ENCODE data around the gene MPP1.
A peak's percentile ranks its signal among the peaks of the same experiment; 100 is the strongest.

MPP1 gene

GRCh38 chrX:154815274-154815818 is 10.1 kb upstream of the MPP1 start:
- Histone ChIP-seq H3K27me3 (ENCODE audit: control insufficient read depth in 5 of 5, insufficient read depth in 4 of 5, low read length in 5 of 5) (peaks cover 0 to 8% (median 0%) of the 10 kb centered on the region in 5 donors), H3K9me3 (ENCODE audit: control insufficient read depth in 5 of 5, low read length in 5 of 5) (no peaks in the 10 kb centered on the region), H3K36me3 (ENCODE audit: control insufficient read depth in 5 of 5, insufficient read depth in 5 of 5, low read length in 5 of 5) (no peaks in the 10 kb centered on the region), H3K27ac (ENCODE audit: low read depth, low read length) (no peak overlapping the region), H3K4me1 (ENCODE audit: control insufficient read depth in 5 of 5, insufficient read depth in 5 of 5, low read length in 5 of 5) (no peaks in the 10 kb centered on the region), H3K4me3 (ENCODE audit: low read depth in 1 of 5, low read length in 5 of 5) (no peak overlapping the region), H3K9ac (ENCODE audit: low read length in 5 of 5) (no peak overlapping the region)

- H3K9ac ChIP-seq (ENCODE audit: low read length in 5 of 5), result no peak overlapping the region
- H3K36me3 ChIP-seq (ENCODE audit: control insufficient read depth in 5 of 5, insufficient read depth in 5 of 5, low read length in 5 of 5), result no peaks in the 10 kb centered on the region
- peaks cover 0 to 4% (median 0%) of the 10 kb centered on the region in 5 donors for H3K27me3 ChIP-seq (ENCODE audit: control insufficient read depth in 5 of 5, insufficient read depth in 4 of 5, low read length in 5 of 5)
- no peaks in the 10 kb centered on the region for H3K4me1 ChIP-seq (ENCODE audit: control insufficient read depth in 5 of 5, insufficient read depth in 5 of 5, low read length in 5 of 5)
- no peak overlapping the region for H3K27ac ChIP-seq (ENCODE audit: low read depth, low read length)
- H3K9me3 ChIP-seq (ENCODE audit: control insufficient read depth in 5 of 5, low read length in 5 of 5), result no peaks in the 10 kb centered on the region
- H3K4me3 ChIP-seq (ENCODE audit: low read depth in 1 of 5, low read length in 5 of 5), result no peak overlapping the region
Measured at GRCh38 chrX:154813801-154814200, 8.5 kb upstream of the MPP1 start.

- peaks cover 0 to 6% (median 0%) of the 10 kb centered on the region in 5 donors for H3K27me3 ChIP-seq (ENCODE audit: control insufficient read depth in 5 of 5, insufficient read depth in 4 of 5, low read length in 5 of 5)
- no peak overlapping the region for H3K9ac ChIP-seq (ENCODE audit: low read length in 5 of 5)
- peaks cover 0 to 1% (median 0%) of the 10 kb centered on the region in 5 donors for H3K9me3 ChIP-seq (ENCODE audit: control insufficient read depth in 5 of 5, low read length in 5 of 5)
- H3K36me3 ChIP-seq (ENCODE audit: control insufficient read depth in 5 of 5, insufficient read depth in 5 of 5, low read length in 5 of 5), result no peaks in the 10 kb centered on the region
- H3K27ac ChIP-seq (ENCODE audit: low read depth, low read length), result no peak overlapping the region
- no peaks in the 10 kb centered on the region for H3K4me1 ChIP-seq (ENCODE audit: control insufficient read depth in 5 of 5, insufficient read depth in 5 of 5, low read length in 5 of 5)
- no peak overlapping the region for H3K4me3 ChIP-seq (ENCODE audit: low read depth in 1 of 5, low read length in 5 of 5)
Measured at GRCh38 chrX:154812341-154813101, 7.2 kb upstream of the MPP1 start.

- H3K9me3 ChIP-seq (ENCODE audit: control insufficient read depth in 5 of 5, low read length in 5 of 5), result peaks cover 0 to 9% (median 0%) of the 10 kb centered on the region in 5 donors
- H3K4me1 ChIP-seq (ENCODE audit: control insufficient read depth in 5 of 5, insufficient read depth in 5 of 5, low read length in 5 of 5), result peaks cover 0 to 5% (median 0%) of the 10 kb centered on the region in 5 donors
- H3K27ac ChIP-seq (ENCODE audit: low read depth, low read length), result no peak overlapping the region
- no peaks in the 10 kb centered on the region for H3K36me3 ChIP-seq (ENCODE audit: control insufficient read depth in 5 of 5, insufficient read depth in 5 of 5, low read length in 5 of 5)
- H3K4me3 ChIP-seq (ENCODE audit: low read depth in 1 of 5, low read length in 5 of 5), result no peak overlapping the region
- H3K27me3 ChIP-seq (ENCODE audit: control insufficient read depth in 5 of 5, insufficient read depth in 4 of 5, low read length in 5 of 5), result peaks cover 0 to 6% (median 0%) of the 10 kb centered on the region in 5 donors
- H3K9ac ChIP-seq (ENCODE audit: low read length in 5 of 5), result no peak overlapping the region
Measured at GRCh38 chrX:154809939-154810665, 4.8 kb upstream of the MPP1 start.

- H3K27me3 ChIP-seq (ENCODE audit: control insufficient read depth in 5 of 5, insufficient read depth in 4 of 5, low read length in 5 of 5), result peaks cover 0 to 6% (median 0%) of the 10 kb centered on the region in 5 donors
- peaks cover 0 to 9% (median 0%) of the 10 kb centered on the region in 5 donors for H3K9me3 ChIP-seq (ENCODE audit: control insufficient read depth in 5 of 5, low read length in 5 of 5)
- no peak overlapping the region for H3K4me3 ChIP-seq (ENCODE audit: low read depth in 1 of 5, low read length in 5 of 5)
- no peak overlapping the region for H3K27ac ChIP-seq (ENCODE audit: low read depth, low read length)
- no peak overlapping the region for H3K9ac ChIP-seq (ENCODE audit: low read length in 5 of 5)
- H3K36me3 ChIP-seq (ENCODE audit: control insufficient read depth in 5 of 5, insufficient read depth in 5 of 5, low read length in 5 of 5), result no peaks in the 10 kb centered on the region
- H3K4me1 ChIP-seq (ENCODE audit: control insufficient read depth in 5 of 5, insufficient read depth in 5 of 5, low read length in 5 of 5), result peaks cover 0 to 15% (median 9%) of the 10 kb centered on the region in 5 donors
Measured at GRCh38 chrX:154806837-154807501, 1.7 kb upstream of the MPP1 start.

- H3K27ac ChIP-seq (ENCODE audit: low read depth, low read length), result no peak overlapping the region
Measured at GRCh38 chrX:154805696-154806091, 409 bp upstream of the MPP1 start.

GRCh38 chrX:154804261-154804956 is 876 bp downstream of the MPP1 start:
- peak overlapping the region; percentile 65 to 72 (median 70) for H3K4me3 ChIP-seq (ENCODE audit: low read depth in 1 of 5, low read length in 5 of 5)
- peaks cover 0 to 28% (median 23%) of the 10 kb centered on the region in 5 donors for H3K4me1 ChIP-seq (ENCODE audit: control insufficient read depth in 5 of 5, insufficient read depth in 5 of 5, low read length in 5 of 5)
- peak overlapping the region; percentile 17 to 79 (median 62) for H3K9ac ChIP-seq (ENCODE audit: low read length in 5 of 5)
- peaks cover 0 to 9% (median 0%) of the 10 kb centered on the region in 5 donors for H3K9me3 ChIP-seq (ENCODE audit: control insufficient read depth in 5 of 5, low read length in 5 of 5)
- peaks cover 0 to 3% (median 0%) of the 10 kb centered on the region in 5 donors for H3K27me3 ChIP-seq (ENCODE audit: control insufficient read depth in 5 of 5, insufficient read depth in 4 of 5, low read length in 5 of 5)
- H3K27ac ChIP-seq (ENCODE audit: low read depth, low read length), result peak overlapping the region; percentile 69
- H3K36me3 ChIP-seq (ENCODE audit: control insufficient read depth in 5 of 5, insufficient read depth in 5 of 5, low read length in 5 of 5), result no peaks in the 10 kb centered on the region

More at GRCh38 chrX:154805696-154806091, 409 bp upstream of the MPP1 start:
- peak overlapping the region; percentile 9 to 72 (median 70) for H3K4me3 ChIP-seq (ENCODE audit: low read depth in 1 of 5, low read length in 5 of 5)
- H3K9ac ChIP-seq (ENCODE audit: low read length in 5 of 5), result peak overlapping the region in 3 of 5 donors; percentile 47 to 79 (median 62)
- H3K4me1 ChIP-seq (ENCODE audit: control insufficient read depth in 5 of 5, insufficient read depth in 5 of 5, low read length in 5 of 5), result peaks cover 0 to 16% (median 10%) of the 10 kb centered on the region in 5 donors
- peaks cover 0 to 4% (median 0%) of the 10 kb centered on the region in 5 donors for H3K27me3 ChIP-seq (ENCODE audit: control insufficient read depth in 5 of 5, insufficient read depth in 4 of 5, low read length in 5 of 5)
- peaks cover 0 to 9% (median 0%) of the 10 kb centered on the region in 5 donors for H3K9me3 ChIP-seq (ENCODE audit: control insufficient read depth in 5 of 5, low read length in 5 of 5)
- no peaks in the 10 kb centered on the region for H3K36me3 ChIP-seq (ENCODE audit: control insufficient read depth in 5 of 5, insufficient read depth in 5 of 5, low read length in 5 of 5)

GRCh38 chrX:154802947-154803346 is 2.3 kb downstream of the MPP1 start:
- peak overlapping the region in 2 of 5 donors; percentile 34 to 56 for H3K9ac ChIP-seq (ENCODE audit: low read length in 5 of 5)
- H3K27ac ChIP-seq (ENCODE audit: low read depth, low read length), result no peak overlapping the region
- H3K9me3 ChIP-seq (ENCODE audit: control insufficient read depth in 5 of 5, low read length in 5 of 5), result peaks cover 0 to 9% (median 0%) of the 10 kb centered on the region in 5 donors
- peaks cover 2 to 29% (median 24%) of the 10 kb centered on the region in 5 donors for H3K4me1 ChIP-seq (ENCODE audit: control insufficient read depth in 5 of 5, insufficient read depth in 5 of 5, low read length in 5 of 5)
- H3K4me3 ChIP-seq (ENCODE audit: low read depth in 1 of 5, low read length in 5 of 5), result peak overlapping the region in 2 of 5 donors; percentile 24 to 36
- H3K27me3 ChIP-seq (ENCODE audit: control insufficient read depth in 5 of 5, insufficient read depth in 4 of 5, low read length in 5 of 5), result no peaks in the 10 kb centered on the region
- H3K36me3 ChIP-seq (ENCODE audit: control insufficient read depth in 5 of 5, insufficient read depth in 5 of 5, low read length in 5 of 5), result no peaks in the 10 kb centered on the region

Data from subcutaneous abdominal adipose tissue (tissue), 5 donors.